22Rv1 (cell line): ENCODE results near the gene FLOT2.

Source experiments
- ZFX ChIP-seq: fragments of 450-650 bp; IDR thresholded peaks from 2 replicates; pipeline ENCODE4 v1.6.1; 2017; ENCODE audit warnings: antibody characterized with exemption, borderline replicate concordance
- TF ChIP-seq, protein P1 (sequence below): fragments of 450-650 bp; IDR thresholded peaks from 2 replicates; pipeline ENCODE4 v1.5.1; 2017; ENCODE audit warnings: mild to moderate bottlenecking

GRCh38 chr17:28855336-28855679 is 42.2 kb downstream of the FLOT2 start:
- TF ChIP-seq, protein P1, sequence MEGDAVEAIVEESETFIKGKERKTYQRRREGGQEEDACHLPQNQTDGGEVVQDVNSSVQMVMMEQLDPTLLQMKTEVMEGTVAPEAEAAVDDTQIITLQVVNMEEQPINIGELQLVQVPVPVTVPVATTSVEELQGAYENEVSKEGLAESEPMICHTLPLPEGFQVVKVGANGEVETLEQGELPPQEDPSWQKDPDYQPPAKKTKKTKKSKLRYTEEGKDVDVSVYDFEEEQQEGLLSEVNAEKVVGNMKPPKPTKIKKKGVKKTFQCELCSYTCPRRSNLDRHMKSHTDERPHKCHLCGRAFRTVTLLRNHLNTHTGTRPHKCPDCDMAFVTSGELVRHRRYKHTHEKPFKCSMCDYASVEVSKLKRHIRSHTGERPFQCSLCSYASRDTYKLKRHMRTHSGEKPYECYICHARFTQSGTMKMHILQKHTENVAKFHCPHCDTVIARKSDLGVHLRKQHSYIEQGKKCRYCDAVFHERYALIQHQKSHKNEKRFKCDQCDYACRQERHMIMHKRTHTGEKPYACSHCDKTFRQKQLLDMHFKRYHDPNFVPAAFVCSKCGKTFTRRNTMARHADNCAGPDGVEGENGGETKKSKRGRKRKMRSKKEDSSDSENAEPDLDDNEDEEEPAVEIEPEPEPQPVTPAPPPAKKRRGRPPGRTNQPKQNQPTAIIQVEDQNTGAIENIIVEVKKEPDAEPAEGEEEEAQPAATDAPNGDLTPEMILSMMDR: no peak
- no peak for TF ChIP-seq ZFX
